ENCODE data around the gene DNMT3A.

DNMT3A gene

GRCh38 chr2:25316101-25316500, 25.6 kb downstream of the DNMT3A start:
- TF ChIP-seq, protein P1, sequence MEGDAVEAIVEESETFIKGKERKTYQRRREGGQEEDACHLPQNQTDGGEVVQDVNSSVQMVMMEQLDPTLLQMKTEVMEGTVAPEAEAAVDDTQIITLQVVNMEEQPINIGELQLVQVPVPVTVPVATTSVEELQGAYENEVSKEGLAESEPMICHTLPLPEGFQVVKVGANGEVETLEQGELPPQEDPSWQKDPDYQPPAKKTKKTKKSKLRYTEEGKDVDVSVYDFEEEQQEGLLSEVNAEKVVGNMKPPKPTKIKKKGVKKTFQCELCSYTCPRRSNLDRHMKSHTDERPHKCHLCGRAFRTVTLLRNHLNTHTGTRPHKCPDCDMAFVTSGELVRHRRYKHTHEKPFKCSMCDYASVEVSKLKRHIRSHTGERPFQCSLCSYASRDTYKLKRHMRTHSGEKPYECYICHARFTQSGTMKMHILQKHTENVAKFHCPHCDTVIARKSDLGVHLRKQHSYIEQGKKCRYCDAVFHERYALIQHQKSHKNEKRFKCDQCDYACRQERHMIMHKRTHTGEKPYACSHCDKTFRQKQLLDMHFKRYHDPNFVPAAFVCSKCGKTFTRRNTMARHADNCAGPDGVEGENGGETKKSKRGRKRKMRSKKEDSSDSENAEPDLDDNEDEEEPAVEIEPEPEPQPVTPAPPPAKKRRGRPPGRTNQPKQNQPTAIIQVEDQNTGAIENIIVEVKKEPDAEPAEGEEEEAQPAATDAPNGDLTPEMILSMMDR (IDR thresholded peaks at IDR 0.05; ENCODE audit: low read depth, low read length): no peak
- DNase-seq (ENCODE audit: extremely low read depth, low read depth): no peak

- TF ChIP-seq, protein P1 (IDR thresholded peaks at IDR 0.05; ENCODE audit: low read depth, low read length): no peak
- no peak for DNase-seq (ENCODE audit: extremely low read depth, low read depth)
These were observed 26.4 kb downstream of the DNMT3A start for GRCh38 chr2:25315316-25315680.

- TF ChIP-seq, protein P1 (IDR thresholded peaks at IDR 0.05; ENCODE audit: low read depth, low read length): no peak
- DNase-seq (ENCODE audit: extremely low read depth, low read depth): no peak
These were observed 27.0 kb downstream of the DNMT3A start for GRCh38 chr2:25314514-25315315.

- TF ChIP-seq, protein P1 (IDR thresholded peaks at IDR 0.05; ENCODE audit: low read depth, low read length): no peak
- no peak for DNase-seq (ENCODE audit: extremely low read depth, low read depth)
These were observed 27.8 kb downstream of the DNMT3A start for GRCh38 chr2:25313711-25314513.

GRCh38 chr2:25312958-25313710, 28.6 kb downstream of the DNMT3A start:
- TF ChIP-seq, protein P1 (IDR thresholded peaks at IDR 0.05; ENCODE audit: low read depth, low read length): no peak
- no peak for DNase-seq (ENCODE audit: extremely low read depth, low read depth)

GRCh38 chr2:25311865-25312575, 29.7 kb downstream of the DNMT3A start:
- TF ChIP-seq, protein P1 (IDR thresholded peaks at IDR 0.05; ENCODE audit: low read depth, low read length): no peak
- no peak for DNase-seq (ENCODE audit: extremely low read depth, low read depth)

Data from AG09319 (cell line).